Measurements from ENCODE around the gene MLN. TPM values are rescaled to one million over a fixed set of nuclear protein-coding genes. Genes with fewer than 3 reads are reported as not detected.

The MLN gene
- total RNA-seq, 2 donors from 2014 or later: 0.48 TPM; not detected in 1

DNA sequence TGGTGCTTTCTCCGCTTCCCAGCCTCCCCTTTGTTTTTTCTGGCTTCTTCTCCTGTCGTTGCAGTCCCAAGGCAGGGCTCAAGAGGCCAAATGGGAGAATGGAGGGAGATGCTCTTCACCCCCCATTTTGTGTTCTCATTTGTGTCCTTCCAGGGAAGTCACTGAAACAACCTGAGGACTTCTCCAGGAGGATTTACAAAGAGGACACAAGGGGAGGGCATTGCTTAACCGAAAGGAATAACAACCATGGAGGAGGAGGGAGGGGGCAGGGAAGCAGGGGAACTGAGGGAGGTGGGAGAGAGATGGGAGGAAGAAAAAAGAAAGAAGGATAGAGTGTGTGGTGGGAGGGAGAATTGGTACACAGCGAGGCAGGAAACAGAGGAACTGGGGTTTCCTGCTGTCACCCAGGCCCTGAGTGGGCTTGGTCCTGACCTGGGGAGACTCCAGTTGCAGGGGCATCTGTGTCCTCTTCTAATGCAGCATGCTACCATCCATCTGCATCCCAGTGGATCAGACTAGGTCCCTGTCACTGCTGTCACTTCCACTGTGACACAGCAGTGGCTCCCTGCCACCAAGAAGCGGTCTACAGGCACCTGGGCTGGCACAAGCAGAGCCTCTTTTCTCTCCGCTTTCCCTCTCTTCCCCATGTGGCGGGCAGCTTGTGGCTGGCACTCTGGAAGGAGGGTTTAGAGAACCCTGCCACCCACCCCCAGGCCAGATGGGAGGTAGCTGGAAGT lies 17.1 kb upstream of the MLN start:
- DNase-seq: no peak
- TF ChIP-seq, protein P1, sequence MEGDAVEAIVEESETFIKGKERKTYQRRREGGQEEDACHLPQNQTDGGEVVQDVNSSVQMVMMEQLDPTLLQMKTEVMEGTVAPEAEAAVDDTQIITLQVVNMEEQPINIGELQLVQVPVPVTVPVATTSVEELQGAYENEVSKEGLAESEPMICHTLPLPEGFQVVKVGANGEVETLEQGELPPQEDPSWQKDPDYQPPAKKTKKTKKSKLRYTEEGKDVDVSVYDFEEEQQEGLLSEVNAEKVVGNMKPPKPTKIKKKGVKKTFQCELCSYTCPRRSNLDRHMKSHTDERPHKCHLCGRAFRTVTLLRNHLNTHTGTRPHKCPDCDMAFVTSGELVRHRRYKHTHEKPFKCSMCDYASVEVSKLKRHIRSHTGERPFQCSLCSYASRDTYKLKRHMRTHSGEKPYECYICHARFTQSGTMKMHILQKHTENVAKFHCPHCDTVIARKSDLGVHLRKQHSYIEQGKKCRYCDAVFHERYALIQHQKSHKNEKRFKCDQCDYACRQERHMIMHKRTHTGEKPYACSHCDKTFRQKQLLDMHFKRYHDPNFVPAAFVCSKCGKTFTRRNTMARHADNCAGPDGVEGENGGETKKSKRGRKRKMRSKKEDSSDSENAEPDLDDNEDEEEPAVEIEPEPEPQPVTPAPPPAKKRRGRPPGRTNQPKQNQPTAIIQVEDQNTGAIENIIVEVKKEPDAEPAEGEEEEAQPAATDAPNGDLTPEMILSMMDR (IDR thresholded peaks at IDR 0.05): no peak

DNA sequence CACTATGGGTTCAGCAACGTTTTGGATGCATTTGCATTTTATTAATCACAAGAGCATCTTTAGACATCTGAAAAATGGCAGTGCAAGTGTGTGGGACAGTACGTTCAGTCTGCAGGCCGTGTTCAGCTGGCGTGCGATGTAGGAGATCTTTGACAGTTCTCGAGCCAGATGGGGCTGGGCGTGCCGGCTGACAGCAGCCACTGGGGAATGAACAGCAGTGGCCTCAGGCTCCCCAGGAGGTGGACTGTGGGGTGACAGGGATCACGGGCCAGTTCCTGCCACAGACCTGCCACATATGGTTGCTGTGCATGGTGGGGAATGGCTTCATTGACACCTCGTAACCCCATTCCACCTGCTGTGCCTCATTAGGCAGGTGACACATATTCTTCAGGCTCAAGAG lies 16.4 kb upstream of the MLN start:
- DNase-seq: no peak

More for the DNA sequence above, 17.1 kb upstream of the MLN start:
- Histone ChIP-seq H3K9me3 (no peaks in the 10 kb centered on the region), H3K4me1 (peaks cover 6% of the 10 kb centered on the region), H3K4me3 (no peak overlapping the region), H3K27me3 (no peaks in the 10 kb centered on the region), H3K36me3 (no peaks in the 10 kb centered on the region), H3K9ac (ENCODE audit: low read depth in 2 of 2, low read length in 2 of 2) (no peak overlapping the region), H3K27ac (no peak overlapping the region)
- intact Hi-C loops (cut with DNase I): no loop called here

DNA sequence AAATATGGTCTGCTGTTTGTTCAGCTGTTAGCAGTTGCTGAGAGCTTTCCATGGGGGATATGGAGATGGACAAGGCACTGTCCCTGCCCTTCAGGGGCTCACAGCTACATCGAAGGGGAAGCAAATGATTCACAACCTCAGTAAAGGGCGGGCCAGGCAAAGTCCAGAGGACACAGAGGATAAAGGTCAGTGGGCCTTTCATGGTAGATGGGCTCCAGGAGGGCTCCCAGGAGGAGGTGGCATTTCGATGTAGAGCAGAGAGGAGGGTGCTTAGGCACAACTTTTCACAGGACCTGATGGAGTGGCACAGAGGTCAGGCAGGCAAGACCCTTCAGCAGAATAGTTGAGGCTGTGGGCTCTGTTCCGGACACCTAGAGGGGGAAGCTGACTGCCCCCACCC lies 15.2 kb upstream of the MLN start:
- Histone ChIP-seq H3K27me3 (no peaks in the 10 kb centered on the region), H3K9ac (ENCODE audit: low read depth in 2 of 2, low read length in 2 of 2) (no peak overlapping the region), H3K27ac (no peak overlapping the region), H3K9me3 (no peaks in the 10 kb centered on the region), H3K36me3 (no peaks in the 10 kb centered on the region), H3K4me1 (no peaks in the 10 kb centered on the region), H3K4me3 (no peak overlapping the region)
- TF ChIP-seq, protein P1 (IDR thresholded peaks at IDR 0.05): no peak
- no peak for DNase-seq
- intact Hi-C loops (cut with DNase I): no loop called here

More for the DNA sequence above, 16.4 kb upstream of the MLN start:
- no peak overlapping the region for H3K4me3 ChIP-seq
- H3K9me3 ChIP-seq: no peaks in the 10 kb centered on the region
- peaks cover 6% of the 10 kb centered on the region for H3K4me1 ChIP-seq
- no peaks in the 10 kb centered on the region for H3K36me3 ChIP-seq
- no peak overlapping the region for H3K9ac ChIP-seq (ENCODE audit: low read depth in 2 of 2, low read length in 2 of 2)
- no peak overlapping the region for H3K27ac ChIP-seq
- intact Hi-C loops (cut with DNase I): no loop called here
- TF ChIP-seq, protein P1 (IDR thresholded peaks at IDR 0.05): no peak
- no peaks in the 10 kb centered on the region for H3K27me3 ChIP-seq

DNA sequence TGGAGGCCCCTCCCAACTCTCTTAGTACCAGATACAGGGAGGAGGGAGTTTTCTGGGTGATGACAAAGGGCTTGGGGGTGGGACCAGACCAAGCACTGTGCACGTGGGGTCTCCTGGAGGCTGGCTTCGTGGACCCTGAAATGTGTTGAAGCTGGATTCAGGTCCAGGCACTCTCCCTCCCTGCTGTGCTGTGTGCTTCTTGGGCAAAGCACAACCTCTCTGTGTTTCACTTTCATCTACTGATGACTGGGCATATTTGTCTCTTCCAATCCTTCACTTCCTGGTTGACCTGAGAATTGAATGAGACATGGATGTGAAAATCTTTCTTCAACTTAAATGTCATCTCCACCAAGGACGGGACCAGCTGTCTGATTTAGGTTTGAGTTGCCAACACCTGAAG lies 14.5 kb upstream of the MLN start:
- H3K27ac ChIP-seq: no peak overlapping the region
- H3K36me3 ChIP-seq: no peaks in the 10 kb centered on the region
- no peaks in the 10 kb centered on the region for H3K27me3 ChIP-seq
- no peak overlapping the region for H3K4me3 ChIP-seq
- TF ChIP-seq, protein P1 (IDR thresholded peaks at IDR 0.05): no peak
- no peak overlapping the region for H3K9ac ChIP-seq (ENCODE audit: low read depth in 2 of 2, low read length in 2 of 2)
- DNase-seq: no peak
- intact Hi-C loops (cut with DNase I): no loop called here
- no peaks in the 10 kb centered on the region for H3K4me1 ChIP-seq
- no peaks in the 10 kb centered on the region for H3K9me3 ChIP-seq

DNA sequence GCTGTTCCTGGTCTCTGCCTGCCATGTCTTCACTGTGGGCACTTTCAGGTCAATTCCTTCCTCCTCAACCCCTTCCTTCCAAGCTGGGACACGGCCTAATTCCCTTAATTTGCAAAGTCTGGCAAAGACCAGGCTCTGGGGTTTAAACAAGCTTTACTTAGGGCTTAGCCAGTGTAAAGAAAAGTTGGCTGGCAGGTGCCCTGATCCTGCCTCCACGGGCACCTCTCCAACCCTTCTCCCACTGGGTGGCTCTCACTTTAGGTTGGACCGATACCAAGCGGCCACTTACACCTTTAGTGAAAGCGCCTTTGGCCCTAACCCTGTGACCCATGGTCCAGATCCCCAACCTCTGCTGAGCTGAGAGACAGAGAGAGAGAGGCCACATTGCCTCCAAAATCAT lies 13.7 kb upstream of the MLN start:
- H3K4me1 ChIP-seq: no peaks in the 10 kb centered on the region
- intact Hi-C loops (cut with DNase I): no loop called here
- TF ChIP-seq, protein P1 (IDR thresholded peaks at IDR 0.05): no peak
- H3K27ac ChIP-seq: no peak overlapping the region
- no peak for DNase-seq
- H3K27me3 ChIP-seq: no peaks in the 10 kb centered on the region
- no peak overlapping the region for H3K4me3 ChIP-seq
- no peak overlapping the region for H3K9ac ChIP-seq (ENCODE audit: low read depth in 2 of 2, low read length in 2 of 2)
- H3K36me3 ChIP-seq: no peaks in the 10 kb centered on the region
- H3K9me3 ChIP-seq: no peaks in the 10 kb centered on the region

Data from colonic mucosa (tissue), 4 donors.